CD14-positive monocyte (primary cell): ENCODE results near the gene CORO1C. TPM values are rescaled to one million over a fixed set of nuclear protein-coding genes. Genes with fewer than 3 reads are reported as not detected.

Experiments used
- DNase-seq, 3 donors: peaks; one replicate each; pipeline ENCODE4 v3.0.0-alpha.2; 2011 to 2022
- H2AFZ ChIP-seq: 2 replicates; pipeline ENCODE4 v1.6.0; 2012; ENCODE audit warnings: mild to moderate bottlenecking, low read depth, low read length, inconsistent platforms; ENCODE audit not compliant: insufficient read depth, poor library complexity, severe bottlenecking
- H3K27ac ChIP-seq, 2 donors: 1 replicate in 1 of 2; 2 replicates in 1 of 2; pipeline ENCODE4 v1.5.1; 2012 to 2013; ENCODE audit warnings: low read length in 2 of 2, control low read depth in 1 of 2, inconsistent platforms in 1 of 2, low read depth in 1 of 2, mild to moderate bottlenecking in 1 of 2
- H3K27me3 ChIP-seq, 2 donors: one replicate each; pipeline versions ENCODE4 v1.6.0 to v1.6.1; 2011 to 2013; ENCODE audit warnings: low read length in 2 of 2; ENCODE audit not compliant: control insufficient read depth in 2 of 2, insufficient read depth in 2 of 2
- H3K36me3 ChIP-seq, 2 donors: replicated peaks in 1 of 2; 1 replicate in 1 of 2; 2 replicates in 1 of 2; pipeline versions ENCODE4 v1.5.1 to v1.6.1; 2012 to 2013; ENCODE audit warnings: low read length in 2 of 2, control low read depth in 1 of 2, inconsistent platforms in 1 of 2, mild to moderate bottlenecking in 1 of 2; ENCODE audit not compliant: insufficient read depth in 2 of 2, control insufficient read depth in 1 of 2
- H3K4me1 ChIP-seq, 2 donors: 1 replicate in 1 of 2; 2 replicates in 1 of 2; pipeline versions ENCODE4 v1.5.1 to v1.6.1; 2012 to 2013; ENCODE audit warnings: low read length in 2 of 2, control low read depth in 1 of 2, inconsistent platforms in 1 of 2, mild to moderate bottlenecking in 1 of 2, moderate library complexity in 1 of 2; ENCODE audit not compliant: insufficient read depth in 2 of 2, control insufficient read depth in 1 of 2
- H3K4me2 ChIP-seq: replicated peaks from 2 replicates; pipeline ENCODE3; 2012; ENCODE audit warnings: low read length, moderate library complexity, mild to moderate bottlenecking; ENCODE audit not compliant: poor library complexity, severe bottlenecking; ENCODE audit errors: extremely low read depth
- H3K4me3 ChIP-seq, 3 experiments: fragments of 200-600 bp in 1 of 3; sonication (generic) in 1 of 3; replicated peaks in 1 of 3; 1 replicate in 2 of 3; 2 replicates in 1 of 3; pipeline ENCODE4 v1.5.1; 2011 to 2013; ENCODE audit warnings: low read length in 3 of 3, mild to moderate bottlenecking in 3 of 3, control low read depth in 2 of 3, low read depth in 2 of 3, inconsistent platforms in 1 of 3, moderate library complexity in 1 of 3
- H3K79me2 ChIP-seq: 2 replicates; pipeline ENCODE4 v1.6.0; 2012; ENCODE audit warnings: mild to moderate bottlenecking, control low read depth, inconsistent platforms, low read length, moderate library complexity; ENCODE audit not compliant: insufficient read depth
- H3K9ac ChIP-seq: 2 replicates; pipeline ENCODE4 v1.6.0; 2017; ENCODE audit warnings: low read length, mild to moderate bottlenecking; ENCODE audit not compliant: insufficient read depth, poor library complexity, severe bottlenecking
- H3K9me3 ChIP-seq, 2 donors: replicated peaks in 1 of 2; 1 replicate in 1 of 2; 2 replicates in 1 of 2; pipeline versions ENCODE4 v1.5.1 to v1.6.1; 2012 to 2013; ENCODE audit warnings: low read length in 2 of 2, control low read depth in 1 of 2; ENCODE audit not compliant: control insufficient read depth in 1 of 2, insufficient read depth in 1 of 2
- H4K20me1 ChIP-seq: 2 replicates; pipeline ENCODE4 v1.6.0; 2012; ENCODE audit warnings: mild to moderate bottlenecking, low read length, control low read depth, moderate library complexity; ENCODE audit not compliant: insufficient read depth
- H3K27ac Mint-ChIP-seq, 7 donors: one replicate each; pipeline ENCODE4 v1.8.0; 2020; ENCODE audit warnings: mild to moderate bottlenecking in 7 of 7, mixed read lengths in 7 of 7, moderate library complexity in 6 of 7, inconsistent platforms in 2 of 7
- H3K27me3 Mint-ChIP-seq, 3 donors: one replicate each; pipeline ENCODE4 v1.8.0; 2021 to 2022; ENCODE audit warnings: low read depth in 3 of 3, mild to moderate bottlenecking in 3 of 3, mixed read lengths in 3 of 3, moderate library complexity in 3 of 3, inconsistent platforms in 1 of 3
- H3K36me3 Mint-ChIP-seq, 2 donors: one replicate each; pipeline ENCODE4 v1.8.0; 2020; ENCODE audit warnings: mixed read lengths in 2 of 2, inconsistent platforms in 1 of 2, mild to moderate bottlenecking in 1 of 2
- H3K4me1 Mint-ChIP-seq: one replicate; pipeline ENCODE4 v1.8.0; 2020; ENCODE audit warnings: mild to moderate bottlenecking, mixed read lengths
- H3K4me3 Mint-ChIP-seq, 2 donors: one replicate each; pipeline ENCODE4 v1.8.0; 2020; ENCODE audit warnings: mild to moderate bottlenecking in 2 of 2, mixed read lengths in 2 of 2, moderate library complexity in 1 of 2
- H3K9me3 Mint-ChIP-seq, 7 donors: one replicate each; pipeline ENCODE4 v1.8.0; 2020 to 2022; ENCODE audit warnings: mixed read lengths in 7 of 7, mild to moderate bottlenecking in 6 of 7, moderate library complexity in 6 of 7, inconsistent platforms in 2 of 7
- CTCF ChIP-seq: fragments of 200-600 bp; IDR thresholded peaks from one replicate; pipeline ENCODE4 v1.8.0; 2022; ENCODE audit warnings: antibody characterized with exemption, mild to moderate bottlenecking
- whole genome bisulfite sequencing: methylation state at CpG from one replicate; pipeline ENCODE4 v1.1.5; 2013; ENCODE audit warnings: missing lambda C conversion rate; ENCODE audit not compliant: insufficient coverage; 5-methylcytosine and 5-hydroxymethylcytosine counted together
- intact Hi-C, 2 donors: fragments of 100-400 bp; cut with micrococcal nuclease; formaldehyde crosslinking; loops; one replicate each; pipeline versions ENCODE4 v1.15.0 to v1.15.1; 2023
- polyA plus RNA-seq, 3 donors: library from polyadenylated mRNA; depleted of rRNA in 1 of 3; unstranded in 2 of 3; stranded (reverse) in 1 of 3; fragments of 300-500 nt in 2 of 3; fragments of >200 nt in 1 of 3; fragmentation: Illumina TruSeq in 2 of 3; gene quantifications; 1 replicate in 2 of 3; 2 replicates in 1 of 3; pipeline ENCODE4 v1.2.3, GENCODE V29; 2012 to 2021

CORO1C gene
- polyA plus RNA-seq, 3 donors, result 77.5 to 285 (median 229) TPM

GRCh38 chr12:108653922-108654321 lies 77.4 kb downstream of the CORO1C start:
- H3K4me1 Mint-ChIP-seq, result no peaks in the 10 kb centered on the region
- H3K27ac Mint-ChIP-seq, result peak overlapping the region in 4 of 7 donors; percentile 9 to 73 (median 58)

GRCh38 chr12:108653082-108653516 lies 78.2 kb downstream of the CORO1C start:
- no peaks in the 10 kb centered on the region for H3K4me1 Mint-ChIP-seq
- Histone ChIP-seq H3K9ac (no peak overlapping the region), H3K27ac (peak overlapping the region in 1 of 2 donors; percentile 64), H3K79me2 (peaks cover 11% of the 10 kb centered on the region), H3K36me3 (peaks cover 79 to 86% of the 10 kb centered on the region in 2 donors), H3K27me3 (no peaks in the 10 kb centered on the region), H3K4me2 (no peak overlapping the region), H3K4me1 (no peaks in the 10 kb centered on the region), H3K9me3 (no peaks in the 10 kb centered on the region), H3K4me3 (no peak overlapping the region), H4K20me1 (peaks cover 31% of the 10 kb centered on the region), H2AFZ (no peak overlapping the region)
- H3K36me3 Mint-ChIP-seq, result peaks cover 73 to 88% of the 10 kb centered on the region in 2 donors
- intact Hi-C loops, result no loop called here
- DNase-seq, result no peak
- TF ChIP-seq CTCF, result no peak
- H3K4me3 Mint-ChIP-seq, result no peak overlapping the region
- H3K9me3 Mint-ChIP-seq, result peaks cover 0 to 2% (median 0%) of the 10 kb centered on the region in 7 donors
- peak overlapping the region in 3 of 7 donors; percentile 52 to 60 (median 55) for H3K27ac Mint-ChIP-seq
- no peaks in the 10 kb centered on the region for H3K27me3 Mint-ChIP-seq

More at GRCh38 chr12:108653922-108654321, 77.4 kb downstream of the CORO1C start:
- DNase-seq, result no peak
- H3K79me2 ChIP-seq, result peaks cover 18% of the 10 kb centered on the region
- peak overlapping the region in 1 of 2 donors; percentile 64 for H3K27ac ChIP-seq
- no peak overlapping the region for H2AFZ ChIP-seq
- no peak overlapping the region for H3K9ac ChIP-seq
- no peaks in the 10 kb centered on the region for H3K9me3 ChIP-seq
- no peak for TF ChIP-seq CTCF
- H3K36me3 ChIP-seq, result peaks cover 79 to 86% of the 10 kb centered on the region in 2 donors
- WGBS, result 100% methylated on average over 2 of the region's 3 CpGs
- H3K4me2 ChIP-seq, result no peak overlapping the region
- Mint-ChIP-seq H3K4me3 (no peak overlapping the region), H3K27me3 (no peaks in the 10 kb centered on the region), H3K36me3 (peaks cover 73 to 88% of the 10 kb centered on the region in 2 donors), H3K9me3 (peaks cover 0 to 2% (median 0%) of the 10 kb centered on the region in 7 donors)
- H3K27me3 ChIP-seq, result no peaks in the 10 kb centered on the region
- H3K4me1 ChIP-seq, result no peaks in the 10 kb centered on the region
- no peak overlapping the region for H3K4me3 ChIP-seq
- H4K20me1 ChIP-seq, result peaks cover 31% of the 10 kb centered on the region
- intact Hi-C loops, result no loop called here
